ENCODE data around the gene SMIM8.

Gene SMIM8

GRCh38 chr6:87376643-87377042 is 54.3 kb downstream of the SMIM8 start:
- no peak for TF ChIP-seq CTCF (IDR thresholded peaks at IDR 0.05; ENCODE audit: low read depth, low read length, missing control alignments)
- DNase-seq (ENCODE audit: extremely low read depth, low read depth): no peak

DNA sequence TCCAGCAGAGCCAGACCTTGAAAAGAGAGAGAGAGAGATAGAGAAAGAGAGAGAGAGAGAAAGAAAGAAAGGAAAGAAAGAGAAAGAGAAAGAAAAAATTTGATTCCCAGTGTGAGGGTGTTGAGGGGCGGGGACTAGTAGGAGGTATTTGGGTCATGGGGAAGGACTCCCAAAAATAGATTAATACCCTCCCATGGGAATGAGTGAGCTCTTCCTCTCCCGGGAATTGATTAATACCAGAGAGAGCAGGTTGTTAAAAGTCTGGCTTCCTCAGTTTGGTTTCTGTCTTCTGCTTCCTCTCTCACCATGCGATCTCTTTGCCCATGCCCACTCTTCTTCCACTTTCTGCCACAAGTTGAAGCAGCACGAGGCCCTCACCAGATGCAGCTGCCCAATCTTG is 56.6 kb downstream of the SMIM8 start:
- no peak for DNase-seq (ENCODE audit: extremely low read depth, low read depth)
- H3K4me3 ChIP-seq (replicated peaks; ENCODE audit: low read depth, low read length): no peak overlapping the region
- no peak for TF ChIP-seq CTCF (IDR thresholded peaks at IDR 0.05; ENCODE audit: low read depth, low read length, missing control alignments)

More at GRCh38 chr6:87376643-87377042, 54.3 kb downstream of the SMIM8 start:
- H3K4me3 ChIP-seq (replicated peaks; ENCODE audit: low read depth, low read length): no peak overlapping the region

- DNase-seq (ENCODE audit: extremely low read depth, low read depth): no peak
- no peak for TF ChIP-seq CTCF (IDR thresholded peaks at IDR 0.05; ENCODE audit: low read depth, low read length, missing control alignments)
Measured at GRCh38 chr6:87382861-87383260, 60.5 kb downstream of the SMIM8 start.

DNA sequence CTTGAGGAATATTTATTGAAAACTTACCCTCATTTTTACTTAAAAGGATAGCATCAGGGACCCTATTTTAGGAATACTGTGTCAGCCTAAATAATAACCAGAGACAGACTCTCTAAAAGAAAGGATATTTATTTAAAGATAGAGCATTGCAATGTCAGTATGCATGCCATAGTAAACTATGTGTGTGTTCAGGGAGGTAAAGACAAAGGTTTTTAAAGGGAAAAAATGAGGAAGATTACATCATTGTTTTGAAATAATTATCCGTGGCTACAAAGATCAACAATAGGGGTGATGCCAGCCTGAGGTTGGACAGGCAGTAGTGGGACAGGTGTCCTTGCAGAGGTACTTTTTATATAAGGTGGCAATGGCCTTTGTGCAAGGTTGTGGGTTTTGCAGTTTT is 61.6 kb downstream of the SMIM8 start:
- TF ChIP-seq CTCF (IDR thresholded peaks at IDR 0.05; ENCODE audit: low read depth, low read length, missing control alignments): no peak
- no peak overlapping the region for H3K4me3 ChIP-seq (replicated peaks; ENCODE audit: low read depth, low read length)
- no peak for DNase-seq (ENCODE audit: extremely low read depth, low read depth)

More at GRCh38 chr6:87382861-87383260, 60.5 kb downstream of the SMIM8 start:
- H3K4me3 ChIP-seq (replicated peaks; ENCODE audit: low read depth, low read length): no peak overlapping the region

DNA sequence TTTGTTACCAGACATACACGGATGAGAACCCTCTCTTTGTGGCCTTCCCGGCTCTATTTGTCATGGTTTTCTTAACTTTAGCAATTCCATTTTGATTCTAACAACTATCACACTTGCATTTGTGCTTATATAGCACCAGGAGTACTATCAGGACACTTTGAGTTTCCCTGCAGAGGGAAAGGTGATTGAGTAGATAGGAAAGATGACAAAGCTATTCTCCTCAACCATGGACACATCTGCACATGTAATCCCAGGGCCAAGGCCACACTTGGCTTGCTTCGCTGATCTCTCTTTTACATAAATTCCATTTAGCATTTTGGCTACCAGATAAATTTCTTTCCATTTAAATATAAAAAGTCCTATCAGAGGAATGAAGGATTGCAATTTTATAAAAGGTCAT is 62.1 kb downstream of the SMIM8 start:
- no peak for TF ChIP-seq CTCF (IDR thresholded peaks at IDR 0.05; ENCODE audit: low read depth, low read length, missing control alignments)
- no peak overlapping the region for H3K4me3 ChIP-seq (replicated peaks; ENCODE audit: low read depth, low read length)
- no peak for DNase-seq (ENCODE audit: extremely low read depth, low read depth)

- no peak overlapping the region for H3K4me3 ChIP-seq (replicated peaks; ENCODE audit: low read depth, low read length)
- peak; percentile 43 for TF ChIP-seq CTCF (IDR thresholded peaks at IDR 0.05; ENCODE audit: low read depth, low read length, missing control alignments)
- no peak for DNase-seq (ENCODE audit: extremely low read depth, low read depth)
Measured at GRCh38 chr6:87391334-87391733, 68.9 kb downstream of the SMIM8 start.

All from HFF-Myc (cell line).